Left renal cortex interstitium (tissue), 4 donors: Measurements from ENCODE around the gene NEURL3. TPM values are rescaled to one million over a fixed set of nuclear protein-coding genes. Genes with fewer than 3 reads are reported as not detected.
"Not testable (repeated sequence)": the region's sequence is repeated elsewhere in the genome, so short reads cannot be mapped to it uniquely, and the experiment has no call there.

Experiments
- DNase-seq, 4 donors: peaks; one replicate each; pipeline ENCODE4 v3.0.0-alpha.2; 2013; ENCODE audit warnings: low read depth in 4 of 4, low spot score in 2 of 4, missing footprints in 1 of 4
- polyA plus RNA-seq, 4 donors: library from polyadenylated mRNA; unstranded; fragments of 120-200 nt; gene quantifications; one replicate each; pipeline ENCODE4 v1.2.1, GENCODE V29; 2013; ENCODE audit not compliant: insufficient read length in 4 of 4

NEURL3 gene
- polyA plus RNA-seq, 4 donors: 4.5 to 7.5 (median 6.2) TPM

DNA sequence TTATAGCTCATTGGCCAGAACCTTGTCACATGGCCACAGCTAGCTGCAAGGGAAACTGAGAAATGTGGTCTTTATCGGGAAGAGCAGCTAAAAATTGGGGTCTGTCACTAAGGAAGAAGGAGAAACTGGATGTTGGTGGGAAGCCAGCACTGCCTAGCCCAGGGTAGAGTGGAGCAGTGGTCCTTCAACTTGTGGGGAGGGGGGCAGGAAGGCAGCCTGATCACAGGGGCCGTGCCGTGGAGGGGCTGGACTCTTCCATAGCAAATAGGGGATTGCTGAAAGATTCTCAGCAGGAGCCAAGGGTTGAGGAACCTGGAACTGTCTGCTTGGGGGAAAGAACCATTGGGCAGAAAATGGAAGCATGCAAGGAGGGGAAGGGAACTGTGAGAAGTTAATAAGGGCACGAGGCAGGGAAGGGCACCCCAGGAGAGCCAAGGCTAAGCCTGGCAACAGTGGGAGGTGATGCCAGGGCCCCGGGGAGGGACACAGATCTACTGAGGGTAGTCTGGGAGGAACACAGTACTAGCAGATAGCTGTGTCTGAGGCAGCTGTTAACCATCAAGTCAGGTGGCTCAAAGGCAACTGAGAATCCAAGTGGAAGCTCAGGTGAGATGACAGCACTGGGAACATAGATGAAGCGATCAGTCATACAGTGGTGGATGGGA is 5.9 kb upstream of the NEURL3 start:
- no peak for DNase-seq

DNA sequence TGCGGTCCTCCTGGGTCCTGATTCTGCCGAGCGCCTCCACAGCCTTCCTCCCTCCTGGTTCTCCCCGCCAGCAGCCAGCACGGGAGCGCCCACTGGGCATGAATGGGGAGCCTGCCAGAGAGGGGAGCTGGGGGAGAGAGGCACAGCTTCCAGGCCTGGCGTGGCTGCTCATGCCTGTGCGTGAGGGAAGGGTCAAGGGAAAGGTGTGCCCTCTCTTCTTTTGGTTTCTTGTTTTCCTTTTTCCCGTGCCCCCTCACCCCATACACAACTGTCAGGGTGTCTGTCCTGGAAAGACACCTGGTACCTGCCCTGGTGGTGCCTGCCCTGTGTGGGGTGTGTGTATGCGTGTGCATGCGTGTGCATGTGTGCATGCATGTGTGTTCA is 4.7 kb upstream of the NEURL3 start:
- DNase-seq: no peak

DNA sequence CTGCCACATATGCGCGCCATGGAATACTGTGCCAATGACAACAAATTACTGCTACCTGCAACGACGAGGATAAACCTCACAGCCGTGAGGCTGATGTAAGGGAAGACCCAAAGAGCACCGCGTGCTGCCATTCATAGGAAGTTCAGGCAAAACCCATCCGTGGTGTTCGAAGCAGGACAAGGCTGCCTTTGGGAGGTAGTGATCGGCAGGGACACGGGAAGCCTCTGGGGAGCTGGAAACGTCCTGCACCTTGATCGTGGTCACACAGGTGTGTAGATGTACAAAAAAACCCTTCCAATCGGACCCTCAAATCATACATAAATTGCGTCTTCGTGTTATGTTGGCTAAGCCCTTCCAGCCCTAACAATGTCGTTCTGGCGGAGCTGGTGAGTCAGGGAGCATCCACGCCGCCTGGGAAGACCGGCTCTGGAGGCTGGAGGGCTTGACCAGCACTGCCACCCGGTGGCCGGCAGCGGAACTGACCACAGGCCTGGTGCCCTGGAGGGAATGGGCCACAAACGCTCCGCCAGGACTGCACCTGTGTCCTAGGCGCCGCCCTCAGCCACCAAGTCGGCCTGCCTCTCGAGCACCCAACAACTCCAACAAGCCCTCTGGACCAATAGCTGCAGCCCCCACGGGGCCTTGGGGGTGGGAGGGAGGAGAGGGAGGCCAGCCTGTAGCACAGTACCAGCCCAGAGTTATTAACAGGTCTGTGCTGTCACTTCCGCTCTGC is 4.1 kb upstream of the NEURL3 start:
- DNase-seq: no peak

DNA sequence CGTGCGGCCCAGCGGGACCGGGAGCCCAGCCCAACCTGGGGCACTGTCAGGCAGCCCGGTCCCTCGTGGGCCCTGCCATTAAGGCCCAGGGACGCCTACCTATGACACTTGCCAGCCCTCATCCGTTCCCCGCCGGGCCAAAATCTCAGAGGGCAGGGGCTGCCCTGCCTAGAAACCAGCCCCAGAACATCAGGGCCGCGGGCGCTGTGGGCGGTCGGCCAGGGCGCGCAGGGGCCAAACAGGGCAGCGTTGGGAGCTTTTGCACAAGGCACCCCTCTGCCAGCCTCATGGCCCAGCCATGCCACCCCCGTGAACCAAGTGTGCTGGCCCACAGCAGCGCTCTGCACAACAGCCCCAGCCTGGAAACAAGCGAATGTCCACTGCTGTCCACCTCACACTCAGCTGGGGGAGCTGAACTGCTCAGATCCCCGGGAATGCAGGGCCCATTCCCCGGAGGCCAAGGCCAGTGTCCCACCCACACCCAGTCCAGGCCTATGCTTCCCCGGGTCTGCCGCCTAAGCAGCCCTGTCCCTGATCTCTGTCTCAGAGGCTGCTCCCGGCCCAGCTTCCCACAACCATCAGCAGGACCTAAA is 3.5 kb upstream of the NEURL3 start:
- no peak for DNase-seq

DNA sequence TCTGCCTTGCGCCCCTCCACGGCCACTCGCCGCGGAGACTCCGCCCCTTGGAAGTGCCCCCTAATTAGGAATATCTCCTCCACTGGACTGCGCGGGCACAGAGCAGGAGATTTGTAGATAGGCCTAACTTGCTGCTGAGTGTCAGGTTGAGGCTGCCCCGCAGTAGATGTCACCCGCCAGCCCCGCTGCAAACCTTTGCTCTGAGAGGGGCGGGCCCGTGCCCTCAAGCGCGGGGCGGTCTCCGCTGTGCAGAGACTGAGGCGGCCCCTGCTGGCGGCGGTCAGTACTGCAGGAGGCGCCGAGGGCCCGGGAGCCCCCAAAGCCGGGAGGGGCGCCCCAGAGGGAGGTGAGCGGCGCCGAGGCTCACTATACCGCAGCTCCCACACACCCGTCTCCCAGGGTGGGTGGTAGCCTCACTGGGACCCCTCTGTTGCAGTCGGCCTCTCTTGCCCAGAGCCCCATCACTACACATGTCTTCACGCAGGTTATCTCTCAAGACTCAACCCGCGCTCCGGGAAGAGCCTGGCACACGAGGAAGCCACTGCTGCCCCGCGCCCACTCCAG is 2.9 kb upstream of the NEURL3 start:
- no peak for DNase-seq

DNA sequence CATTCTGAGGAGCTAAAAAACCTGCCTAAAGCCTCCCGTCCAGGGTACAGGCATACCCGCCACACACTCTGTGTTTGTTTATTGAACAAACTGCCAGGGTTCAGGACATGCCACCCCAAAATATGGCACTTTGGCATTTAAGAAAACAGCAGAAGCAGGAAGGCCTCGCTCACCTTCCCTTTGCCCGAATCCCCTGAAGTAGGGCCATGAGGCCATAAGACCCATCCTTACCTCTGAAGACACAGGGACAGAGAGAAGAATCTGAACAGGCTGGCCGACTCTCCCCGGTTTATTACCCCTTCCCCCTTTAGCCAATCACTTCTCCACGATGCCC is 1.7 kb upstream of the NEURL3 start:
- DNase-seq: no peak

DNA sequence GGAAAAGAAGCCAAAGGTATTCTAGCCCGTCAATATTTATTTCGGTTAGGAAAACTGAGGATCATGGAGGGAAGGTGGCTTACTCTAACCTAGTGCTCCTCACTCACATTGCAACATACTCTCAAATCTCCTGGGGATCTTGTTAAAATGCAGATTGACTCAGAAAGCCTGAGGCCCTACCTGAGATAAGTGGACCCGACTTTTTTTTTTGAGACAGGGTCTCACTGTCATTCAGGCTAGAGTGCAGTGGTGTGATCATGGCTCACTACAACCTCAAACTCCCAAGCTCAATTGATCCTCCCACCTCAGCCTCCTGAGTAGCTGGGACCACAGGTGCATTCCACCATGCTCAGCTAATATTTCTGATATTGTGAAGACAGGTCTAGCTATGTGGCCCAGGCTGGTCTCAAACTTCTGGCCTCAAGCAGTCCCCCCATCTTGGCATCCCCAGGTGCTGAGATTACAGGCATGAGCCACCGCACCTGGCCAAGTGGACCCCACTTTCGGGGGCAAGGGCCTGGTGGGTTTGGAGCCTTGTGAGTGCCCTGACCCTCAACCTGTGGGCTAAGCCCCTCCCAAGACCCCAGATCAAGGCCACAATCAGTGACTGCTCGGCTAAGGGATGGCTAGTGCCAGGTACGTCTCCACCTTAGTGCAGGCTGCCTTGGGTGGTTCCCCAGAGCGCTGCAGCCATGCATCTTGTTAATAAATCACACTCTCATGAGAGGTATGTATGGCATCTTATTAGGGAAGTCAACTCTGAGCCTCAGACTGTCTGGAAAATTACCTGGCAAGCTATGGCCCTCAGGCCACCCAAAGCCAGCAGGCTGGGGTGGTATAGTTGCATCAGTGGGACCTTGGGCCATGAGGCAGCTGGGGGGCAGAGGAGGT is 1.1 kb upstream of the NEURL3 start:
- DNase-seq: no peak

DNA sequence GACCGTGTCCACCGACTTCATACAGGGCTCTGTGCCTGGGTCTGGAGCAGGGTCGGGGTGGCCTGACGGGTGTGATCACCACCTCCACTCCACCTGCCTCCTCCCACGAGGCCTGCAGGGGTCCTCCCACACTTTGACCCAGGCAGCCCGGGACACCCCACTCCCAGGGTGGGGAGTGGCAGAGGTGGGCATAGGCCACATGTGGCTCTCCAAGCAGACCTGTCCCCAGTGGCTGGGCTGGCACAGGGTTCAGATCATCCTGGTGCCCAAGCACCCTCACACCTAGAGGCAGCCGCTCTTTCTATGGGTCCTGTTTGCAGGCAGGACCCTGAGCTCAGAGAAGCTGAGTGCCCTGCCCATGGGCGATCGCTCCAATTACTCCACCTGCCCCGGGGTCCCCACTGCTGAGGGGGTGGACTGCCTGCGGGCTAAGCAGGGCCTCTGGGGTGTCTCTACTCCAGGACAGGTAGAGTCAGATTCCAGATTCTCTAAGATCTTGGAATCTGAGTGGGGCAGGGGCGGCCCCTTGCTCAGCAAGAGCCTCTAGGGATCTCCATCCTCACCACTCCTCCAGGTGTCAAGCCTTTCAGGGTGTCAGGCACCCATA is 1.4 kb downstream of the NEURL3 start:
- DNase-seq: no peak

DNA sequence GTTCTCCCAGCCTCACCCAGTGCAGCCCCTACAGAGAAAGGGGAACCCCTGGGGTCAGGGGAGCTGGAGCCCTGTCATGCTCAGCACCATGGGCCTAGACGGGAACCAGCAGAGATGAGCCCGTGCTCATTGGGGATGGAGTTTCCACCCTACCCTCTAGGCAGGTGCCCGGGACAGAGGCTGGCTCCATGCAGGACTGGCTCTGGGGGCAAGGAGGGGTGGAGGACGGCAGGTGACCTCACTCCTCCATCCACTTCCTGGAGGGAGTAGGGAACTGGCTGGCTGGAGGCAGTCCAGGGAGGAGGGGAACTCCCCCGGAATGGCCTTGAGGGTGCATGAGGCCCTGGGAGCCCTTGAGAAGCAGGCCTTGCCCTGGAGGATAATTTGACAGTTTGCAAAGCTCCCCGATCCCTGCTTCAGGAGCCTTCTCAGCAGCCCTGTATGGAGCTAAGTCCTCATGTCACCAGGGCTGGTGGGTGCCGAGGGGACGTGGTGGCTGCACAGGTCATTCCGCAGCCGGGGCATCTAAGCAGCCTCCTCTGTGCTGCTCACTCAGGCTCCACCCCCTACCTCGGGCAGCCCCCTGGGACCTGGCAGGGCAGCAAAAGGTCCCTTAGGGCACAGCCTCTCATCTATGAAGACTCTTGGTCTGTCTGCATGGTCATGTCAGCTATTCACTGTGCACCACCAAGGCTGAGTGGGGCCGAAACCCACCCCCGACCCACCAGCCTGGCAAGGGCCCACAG is 2.1 kb downstream of the NEURL3 start:
- no peak for DNase-seq

DNA sequence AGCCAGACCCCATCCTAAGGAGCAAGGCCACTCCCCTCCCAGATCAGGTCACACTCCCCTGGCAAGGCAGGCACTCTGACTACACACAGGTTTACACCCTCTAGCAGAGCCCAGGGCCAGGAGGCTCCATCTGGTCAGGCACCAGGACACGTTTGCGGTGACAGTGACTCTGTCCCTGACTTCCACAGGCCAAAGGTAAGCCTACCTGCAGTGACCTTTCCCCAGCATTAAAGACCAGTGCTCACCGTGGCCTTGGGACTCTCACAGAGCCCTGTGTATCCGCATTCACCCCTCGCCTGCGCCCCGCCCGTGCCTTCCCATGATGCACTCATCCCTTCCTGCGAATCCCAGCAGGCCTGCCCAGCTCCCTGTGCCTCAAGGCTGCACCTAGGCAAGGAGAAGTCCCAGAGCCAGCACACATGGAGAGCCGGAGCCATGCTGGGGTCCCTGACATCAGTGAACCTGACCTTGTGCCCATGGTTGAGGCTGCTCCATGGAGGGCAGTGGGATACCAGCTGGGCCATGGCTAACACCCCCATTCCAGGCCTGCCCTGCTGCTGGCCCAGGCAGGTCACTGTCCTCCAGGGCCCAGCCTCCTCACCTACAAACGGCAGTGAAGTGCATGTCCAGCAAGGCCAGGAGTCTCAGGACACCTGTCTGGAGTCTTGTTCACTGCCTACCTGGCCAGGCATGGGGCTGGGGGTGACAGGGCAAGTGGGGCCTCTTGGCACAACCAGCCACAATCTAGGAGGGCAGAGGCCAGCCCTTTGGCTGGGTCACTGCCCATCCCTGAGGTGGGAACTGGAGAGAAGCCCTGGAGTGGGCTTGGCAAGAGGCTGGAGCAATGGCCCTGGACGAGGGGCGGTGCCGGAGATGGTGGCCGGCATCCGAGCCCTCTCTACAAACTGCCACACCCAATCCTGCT is 3.0 kb downstream of the NEURL3 start:
- no peak for DNase-seq

DNA sequence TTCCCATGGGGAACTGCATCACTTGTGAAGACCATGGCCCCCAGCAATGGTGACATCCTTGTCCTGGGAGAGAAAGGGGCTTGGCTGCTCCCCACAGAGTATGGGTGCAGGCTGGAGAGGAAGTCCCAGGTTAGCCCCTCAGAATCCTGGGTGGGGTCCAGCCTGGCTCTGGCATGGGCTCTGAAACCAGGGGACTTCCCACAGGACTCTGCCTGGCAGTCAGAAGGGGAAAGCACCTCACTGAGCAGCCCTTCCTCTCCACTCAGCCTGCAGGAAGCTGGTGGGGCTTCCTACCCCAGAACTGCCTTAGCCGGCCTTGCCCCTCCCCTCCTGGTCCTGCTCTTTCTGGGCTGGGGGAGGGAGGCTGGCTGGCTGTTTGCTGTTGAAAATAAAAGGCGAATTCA is 3.7 kb downstream of the NEURL3 start:
- no peak for DNase-seq

DNA sequence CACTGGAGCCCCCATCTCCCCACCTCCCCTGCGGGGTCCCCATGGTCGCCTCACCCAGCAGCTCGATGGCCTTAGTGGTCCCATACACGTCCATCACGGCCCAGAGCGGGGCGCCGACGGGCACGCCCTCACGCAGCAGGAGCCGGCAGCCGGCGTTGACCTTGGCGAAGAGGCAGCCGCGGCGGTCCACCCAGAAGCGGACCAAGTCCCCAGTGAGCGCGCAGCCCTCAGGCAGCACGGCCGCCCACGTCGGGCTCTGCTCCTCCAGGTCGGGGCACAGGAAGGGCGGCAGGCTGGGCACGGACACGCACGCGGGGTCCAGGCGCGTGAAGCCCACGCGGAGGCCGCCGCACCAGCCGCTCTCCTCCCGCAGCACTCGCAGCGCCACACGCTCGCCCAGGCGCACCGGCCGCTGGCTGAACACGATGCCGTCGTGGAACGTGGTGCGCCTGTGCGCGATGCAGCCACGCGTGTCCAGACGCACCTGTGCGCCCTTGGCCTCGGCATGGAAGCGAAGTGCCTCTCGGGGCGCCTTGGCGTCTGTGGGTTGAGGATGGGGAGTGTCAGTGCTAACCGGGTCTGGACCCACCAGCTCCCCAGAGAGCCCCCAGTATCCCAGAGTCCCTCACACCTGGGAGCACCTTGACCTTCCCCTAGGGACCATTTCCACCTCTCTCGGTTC is 4.6 kb downstream of the NEURL3 start:
- no peak for DNase-seq

DNA sequence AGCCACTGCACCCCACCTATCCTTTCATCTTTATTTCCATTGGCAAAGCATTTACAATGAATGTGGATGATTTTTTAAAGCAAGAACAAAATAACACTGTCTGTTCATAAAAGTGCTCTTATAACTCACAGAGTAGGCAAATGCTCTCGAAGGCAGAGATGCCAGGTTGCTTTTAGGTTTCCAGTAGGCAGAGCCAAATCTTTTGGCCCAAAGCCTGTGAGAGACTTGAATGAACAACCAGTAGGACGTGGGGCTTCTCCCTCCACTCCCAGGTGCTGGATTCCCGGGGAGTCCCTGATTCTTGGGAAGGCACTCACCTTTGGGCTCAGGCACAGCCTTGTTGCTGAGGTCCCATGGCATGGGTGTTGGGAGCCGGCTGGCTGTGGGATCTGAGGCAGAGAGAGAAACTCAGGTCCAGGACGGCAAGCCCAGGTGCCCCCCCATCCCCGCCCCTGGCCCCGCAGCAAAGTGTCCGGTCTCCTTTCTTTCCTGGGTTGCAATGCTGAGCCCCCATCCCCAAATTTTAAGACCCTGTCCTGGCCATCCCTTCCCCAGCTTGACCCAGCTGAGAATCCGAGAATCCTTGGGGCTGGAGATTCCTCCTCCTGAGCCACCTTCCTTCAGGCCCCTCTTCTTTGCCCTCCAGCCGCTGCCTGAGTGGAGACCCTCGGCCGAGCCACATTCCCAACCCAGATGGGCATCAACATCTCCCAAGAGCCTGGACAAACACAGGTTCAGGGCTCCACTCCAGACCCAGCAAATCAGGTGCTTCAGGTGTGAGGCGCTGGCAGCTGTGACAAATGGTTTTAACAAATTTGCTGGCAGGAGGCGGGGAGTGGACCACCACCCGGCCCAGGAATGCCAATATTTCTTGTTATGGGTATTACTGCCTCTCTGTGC is 5.8 kb downstream of the NEURL3 start:
- no peak for DNase-seq

DNA sequence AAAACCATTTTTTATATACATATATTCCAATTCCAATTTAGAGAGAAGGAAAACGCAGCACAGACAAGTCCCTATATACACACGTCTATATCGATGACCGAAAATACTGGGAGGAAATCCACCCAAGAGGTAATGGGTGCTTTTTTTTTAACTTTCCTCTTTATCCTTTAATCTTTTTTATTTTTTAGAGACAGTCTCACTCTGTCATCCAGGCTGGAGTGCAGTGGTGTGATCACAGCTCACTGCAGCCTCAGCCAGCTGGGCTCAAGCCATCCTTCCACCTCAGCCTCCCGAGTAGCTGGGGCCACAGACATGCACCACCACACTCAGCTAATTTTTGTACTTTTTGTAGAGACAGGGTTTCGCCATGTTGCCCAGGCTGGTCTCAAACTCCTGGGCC is 6.5 kb downstream of the NEURL3 start:
- DNase-seq: not testable (repeated sequence)

DNA sequence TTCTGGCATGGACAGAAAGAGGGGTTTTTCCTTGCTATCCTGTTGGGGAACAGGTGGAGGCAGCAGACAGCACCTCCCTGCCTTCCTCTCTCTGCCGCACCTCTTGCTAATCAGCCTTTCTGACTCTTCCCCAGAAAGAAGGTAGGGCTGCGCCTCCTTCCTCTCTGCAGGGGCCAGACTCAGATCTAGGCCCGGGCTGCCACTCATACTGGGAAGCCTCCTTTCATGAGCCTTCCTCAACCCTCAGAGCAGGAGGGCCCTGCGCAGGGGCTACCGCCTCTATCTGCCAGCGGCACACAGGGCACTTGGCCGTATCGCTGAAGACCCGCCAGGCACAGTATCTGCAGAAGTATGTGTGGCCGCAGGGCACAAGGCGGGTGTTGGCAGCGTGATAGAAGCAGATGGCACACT is 7.1 kb downstream of the NEURL3 start:
- no peak for DNase-seq

DNA sequence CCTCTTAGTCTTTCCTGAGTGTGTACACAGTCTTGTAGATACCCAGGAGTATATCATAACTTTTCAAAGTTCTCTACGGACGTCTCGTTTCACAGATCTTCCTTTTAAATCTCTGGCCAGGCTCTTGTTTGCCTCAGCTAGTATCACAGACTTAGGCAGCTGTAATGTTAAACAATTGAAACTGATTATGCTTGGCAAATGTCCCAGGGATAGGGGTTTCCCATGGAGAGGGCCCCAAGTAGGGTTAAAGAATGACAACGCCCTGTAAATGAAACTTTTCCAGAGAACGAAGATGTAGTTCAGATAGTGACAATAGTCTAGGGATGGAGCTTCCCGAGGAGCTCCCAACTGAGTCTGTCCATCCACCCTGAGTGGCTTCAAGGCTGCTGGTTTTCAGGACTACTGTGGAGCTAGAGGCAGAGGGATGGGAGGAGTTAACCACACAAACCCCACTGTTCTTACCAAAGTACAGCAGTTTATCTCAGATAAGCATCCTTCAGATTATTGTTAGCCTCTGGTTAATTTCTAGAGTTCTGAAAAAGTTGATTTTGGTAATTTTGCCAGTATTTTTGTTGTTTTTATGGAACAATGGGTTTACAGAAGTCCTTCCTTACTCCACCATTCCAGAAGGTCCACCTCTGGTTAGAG is 9.1 kb downstream of the NEURL3 start:
- no peak for DNase-seq

DNA sequence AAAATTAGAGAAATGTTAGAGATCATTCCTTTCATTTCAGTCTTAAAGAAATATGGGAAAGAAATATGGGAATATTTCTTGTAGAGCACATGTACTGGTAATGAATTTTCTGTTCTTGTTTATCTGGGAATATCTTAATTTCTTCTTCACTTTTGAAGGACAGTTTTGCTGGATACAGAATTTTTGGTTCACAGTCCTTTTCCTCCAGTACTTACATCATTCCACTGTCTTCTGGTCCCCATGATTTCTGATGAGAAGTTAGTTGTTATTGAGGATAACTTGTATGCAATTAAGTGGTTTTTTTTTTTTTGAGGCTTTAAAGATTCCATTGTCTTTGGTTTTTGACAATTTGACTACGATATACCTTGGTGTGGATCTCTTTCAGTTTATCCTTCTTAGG is 11.0 kb downstream of the NEURL3 start:
- no peak for DNase-seq
